Stimulated activated naive CD4-positive, alpha-beta T cell treated with Interleukin-2 at 50 U/mL for 16 hours (primary cell): ENCODE measurements around the gene SMAD2.

ENCODE experiments used
- DNase-seq: peaks from one replicate; lab custom pipeline; 2025; lab: John Stamatoyannopoulos, UW

The SMAD2 gene

DNA sequence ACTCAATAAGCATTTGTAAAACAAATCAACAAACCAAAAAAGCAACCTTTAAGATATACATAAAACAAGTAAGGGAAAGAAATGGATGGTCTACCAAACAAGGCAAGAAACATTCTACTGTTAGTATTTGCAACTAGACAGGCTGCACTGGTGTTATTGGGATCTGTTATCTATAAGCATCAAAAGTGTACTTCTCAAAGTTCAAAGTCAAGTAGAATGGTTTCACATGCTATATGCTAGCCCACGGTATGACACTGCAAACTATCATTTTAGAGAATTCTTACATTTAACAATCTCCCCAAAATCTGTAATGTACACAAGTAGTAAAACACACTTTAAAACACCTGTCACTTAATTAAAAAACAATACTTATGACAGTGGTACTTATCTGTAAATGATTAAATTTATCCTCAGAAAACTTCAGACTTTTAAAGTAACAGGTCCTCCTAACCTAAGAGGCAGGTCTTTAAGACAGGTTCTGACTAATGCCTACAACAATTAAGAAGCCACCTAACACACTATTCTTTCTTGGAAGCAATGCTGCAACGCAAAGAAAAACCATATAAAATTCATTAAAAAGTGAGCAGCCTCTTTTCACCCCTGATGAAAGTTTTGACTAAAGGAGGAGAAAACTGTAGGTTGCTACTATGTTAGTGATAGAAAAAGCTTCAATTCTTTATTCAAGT lies 34.8 kb downstream of the SMAD2 start:
- DNase-seq, result no peak

DNA sequence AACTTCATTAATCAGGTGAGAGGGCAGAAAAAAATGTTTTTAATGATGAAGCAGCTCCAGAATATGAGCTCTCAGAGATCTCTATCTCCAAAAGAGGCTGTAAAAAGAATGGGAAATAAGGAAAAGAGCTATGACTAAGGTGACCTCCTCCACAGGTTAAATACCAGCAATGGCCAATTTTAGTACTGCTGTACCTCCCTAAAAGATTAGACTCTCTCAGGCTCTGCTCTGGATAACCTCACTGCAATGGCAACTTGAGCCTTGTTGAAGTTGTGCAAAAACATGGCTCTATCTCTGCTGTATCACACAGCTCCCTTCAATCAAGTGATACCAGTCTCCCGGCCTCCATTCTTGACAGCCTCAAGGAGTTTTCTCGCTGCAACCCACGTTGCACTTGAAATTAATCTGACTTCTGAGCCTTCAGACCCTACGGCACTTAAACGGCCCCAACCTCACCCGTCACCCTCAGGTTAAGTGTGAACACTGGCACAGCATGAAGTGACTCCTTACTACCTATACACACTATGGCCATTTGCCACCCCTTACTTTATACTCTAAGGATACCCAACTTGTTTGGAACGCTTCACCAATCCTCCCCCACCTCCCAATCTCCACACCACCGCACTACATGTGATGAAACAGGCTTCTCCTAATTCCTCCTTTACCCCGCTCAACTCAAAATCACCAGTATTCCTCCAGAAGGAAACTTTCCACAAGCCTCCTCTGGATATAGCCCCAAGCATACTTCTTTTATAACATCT lies 36.3 kb downstream of the SMAD2 start:
- DNase-seq, result no peak

DNA sequence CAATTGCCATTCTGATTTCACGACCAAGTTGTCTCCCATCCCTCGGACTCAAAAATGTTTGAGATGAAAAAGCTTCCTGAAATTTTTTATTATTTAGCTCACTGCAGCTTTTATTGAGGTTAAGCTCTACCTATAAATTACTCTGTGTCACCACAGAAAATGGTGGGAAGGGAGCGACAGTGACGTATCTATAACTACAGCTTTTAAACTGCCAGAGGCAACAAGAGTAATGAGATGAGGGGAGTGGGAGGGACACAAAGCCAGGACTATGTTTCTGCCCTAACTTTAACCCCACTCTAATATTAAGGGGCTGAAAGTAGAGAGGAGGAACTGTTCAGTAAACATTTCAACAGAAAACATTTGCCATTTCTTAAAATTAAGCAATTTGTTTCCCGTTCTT lies 37.4 kb downstream of the SMAD2 start:
- DNase-seq, result no peak

DNA sequence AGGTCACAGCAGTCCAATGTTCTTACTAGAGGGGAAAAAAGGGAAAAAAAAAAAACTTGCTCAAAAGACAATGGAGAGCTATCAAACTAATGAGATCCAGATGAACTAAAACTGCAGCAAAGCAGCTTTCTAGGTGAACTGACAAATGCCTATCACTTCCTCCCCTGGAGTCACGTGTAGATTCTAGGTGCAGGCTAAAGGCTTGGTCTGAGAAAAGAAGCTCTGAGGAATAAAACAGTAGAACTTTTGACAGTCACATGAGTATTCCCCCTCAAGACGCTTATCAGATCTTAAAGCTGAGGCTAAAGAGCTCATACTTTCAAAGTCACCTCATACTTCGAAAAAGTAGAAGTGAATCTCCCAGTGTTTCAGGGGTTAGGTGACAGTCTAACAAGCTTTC lies 42.3 kb downstream of the SMAD2 start:
- no peak for DNase-seq

DNA sequence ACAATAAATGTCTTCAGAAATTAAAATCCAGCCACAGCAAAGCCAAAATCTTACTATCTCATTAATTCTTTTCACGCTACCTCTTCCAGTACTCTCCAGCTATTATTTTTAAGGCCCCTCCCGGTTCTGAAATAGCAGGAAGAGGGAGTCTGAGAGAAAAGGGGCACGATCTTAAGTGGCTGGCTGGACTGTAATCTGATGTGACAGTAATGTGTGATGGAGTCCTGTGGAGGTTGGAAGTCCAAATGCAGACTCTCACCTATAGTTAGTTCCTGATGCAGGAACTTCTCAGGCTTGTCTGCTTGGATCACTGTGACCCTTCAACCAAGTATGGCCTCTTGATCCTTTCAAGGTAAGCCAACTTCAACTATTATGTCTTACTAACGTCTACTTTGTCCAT lies 43.2 kb downstream of the SMAD2 start:
- DNase-seq, result no peak

DNA sequence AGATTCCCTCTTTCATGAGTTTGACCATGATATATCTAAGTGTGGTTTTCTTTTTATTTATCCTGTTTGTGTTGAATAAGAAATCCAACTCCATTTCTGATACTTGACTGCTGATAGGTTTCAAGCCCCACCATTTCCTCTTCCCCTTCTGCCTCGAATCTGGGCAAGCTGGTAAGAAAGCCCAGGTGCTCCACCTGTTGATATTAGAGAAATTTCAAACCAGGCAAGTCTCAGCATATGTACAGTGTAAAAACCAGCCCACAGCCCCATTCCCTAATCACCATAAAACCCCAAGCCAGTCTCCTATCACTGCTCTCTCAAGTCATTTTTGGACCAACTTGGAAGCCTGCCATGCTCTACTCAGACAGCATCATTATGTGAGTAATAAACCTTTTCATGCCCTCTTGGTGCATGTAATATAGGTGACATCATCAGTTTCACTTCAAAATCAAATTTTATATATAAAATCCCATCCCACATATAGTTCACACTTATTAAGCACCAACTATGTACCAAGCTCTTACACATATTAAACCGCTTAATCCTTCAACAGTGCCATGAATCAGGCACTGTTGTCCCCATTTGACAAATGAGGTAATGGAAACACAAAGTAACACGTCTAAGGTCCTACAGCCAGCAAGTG lies 46.6 kb downstream of the SMAD2 start:
- DNase-seq, result peak; percentile 24

DNA sequence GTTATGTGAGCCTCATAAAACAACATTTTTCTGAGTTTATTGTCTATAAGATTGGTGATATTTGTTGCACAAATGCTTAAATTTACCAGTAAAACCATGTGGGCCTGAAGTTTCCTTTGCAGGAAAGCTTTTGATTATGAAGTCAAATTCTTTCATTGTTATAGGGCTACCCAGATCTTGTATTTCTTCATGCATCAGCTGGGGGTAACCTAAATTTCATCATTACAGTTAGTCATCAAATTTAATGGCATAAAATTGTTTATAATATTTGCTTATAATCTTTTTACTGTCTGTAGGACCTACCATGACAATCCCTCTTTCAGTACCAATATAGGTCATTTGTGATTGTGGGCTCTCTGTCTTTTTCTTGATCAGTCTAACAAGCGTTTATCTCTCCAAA lies 47.8 kb downstream of the SMAD2 start:
- no peak for DNase-seq

DNA sequence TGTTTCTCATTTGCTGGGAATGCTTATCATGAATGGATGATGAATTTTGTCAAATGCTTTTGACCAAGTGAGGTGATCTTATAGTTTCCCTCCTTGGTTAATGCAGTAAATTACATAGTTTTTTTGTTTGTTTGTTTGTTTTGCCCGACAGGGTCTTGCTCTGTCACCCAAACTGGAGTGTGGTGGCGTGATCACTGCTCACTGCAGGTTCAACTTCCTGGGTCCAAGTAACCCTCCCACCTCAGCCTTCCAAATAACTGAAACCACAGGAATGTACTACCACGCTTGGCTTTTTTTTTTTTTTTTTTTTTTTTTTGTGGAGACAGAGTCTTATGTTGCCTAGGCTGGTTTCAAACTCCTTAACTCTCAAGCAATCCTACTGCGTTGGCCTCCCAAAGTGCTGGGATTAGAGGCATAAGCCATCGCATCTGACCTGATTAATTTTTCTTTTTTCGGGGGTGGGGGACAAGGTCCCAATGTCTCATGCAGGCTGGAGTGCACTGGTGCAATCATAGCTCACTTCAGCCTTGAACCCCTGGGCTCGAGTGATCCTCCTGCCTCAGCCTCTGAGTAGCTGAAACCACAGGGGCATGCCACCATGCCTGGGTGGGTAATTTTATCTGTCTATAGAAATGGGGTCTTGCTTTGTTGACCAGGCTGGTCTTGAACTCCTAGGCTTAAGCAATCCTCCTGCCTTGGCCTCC lies 48.6 kb downstream of the SMAD2 start:
- DNase-seq, result no peak

DNA sequence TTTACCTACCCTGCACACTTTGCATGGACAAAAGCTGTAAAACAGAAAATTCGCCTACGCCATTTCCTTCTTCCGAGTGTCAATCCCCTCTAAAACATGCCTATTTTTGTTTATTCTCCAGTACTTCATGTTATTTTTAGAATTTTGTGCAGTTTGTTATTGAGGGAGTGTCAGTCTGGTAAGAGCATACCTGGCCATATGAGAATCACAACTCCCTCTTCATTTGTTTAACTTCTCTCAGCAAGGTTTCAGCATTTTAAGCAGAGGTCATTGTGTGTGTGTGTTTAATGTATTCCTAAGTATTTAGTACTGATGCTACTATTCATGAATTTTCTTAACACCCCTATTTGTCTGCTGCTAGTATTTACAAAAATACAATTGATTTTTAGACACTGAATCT lies 49.4 kb downstream of the SMAD2 start:
- DNase-seq, result no peak

DNA sequence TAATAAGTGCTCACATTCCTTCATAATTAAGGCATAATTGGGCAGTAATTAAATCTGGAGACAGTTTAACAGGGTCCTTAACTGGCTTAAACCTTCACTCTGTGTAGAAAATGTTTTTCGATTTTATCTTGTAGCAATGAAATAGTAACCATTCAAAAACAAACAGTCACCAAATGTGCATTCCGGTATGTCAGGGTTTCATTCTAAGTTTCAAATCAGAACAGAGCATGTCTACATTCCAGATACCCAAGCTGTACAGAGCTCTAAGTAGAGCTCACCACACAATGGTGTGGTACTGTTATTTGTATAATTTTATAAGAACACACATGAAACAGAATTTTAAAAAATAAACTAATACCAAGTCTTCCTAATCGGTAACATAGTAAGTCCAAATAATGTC lies 52.6 kb downstream of the SMAD2 start:
- no peak for DNase-seq

DNA sequence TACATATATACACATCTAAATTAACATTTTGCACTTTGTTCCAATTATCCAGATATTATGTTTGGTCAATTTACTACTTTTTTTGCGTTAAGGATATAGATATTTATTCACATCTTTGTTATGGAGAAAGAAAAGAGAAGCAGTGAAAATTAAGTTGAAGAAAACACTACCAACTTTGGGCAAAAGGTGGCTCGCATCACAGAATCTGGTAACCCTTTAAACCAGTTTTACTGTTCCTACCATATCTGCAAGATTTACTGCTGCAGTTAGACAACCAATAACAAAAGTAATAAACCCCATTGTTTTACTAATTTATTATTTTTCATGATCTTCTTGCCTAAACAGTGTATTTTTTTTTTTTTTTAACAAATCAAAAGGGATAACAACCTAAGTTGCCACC lies 53.6 kb downstream of the SMAD2 start:
- no peak for DNase-seq

DNA sequence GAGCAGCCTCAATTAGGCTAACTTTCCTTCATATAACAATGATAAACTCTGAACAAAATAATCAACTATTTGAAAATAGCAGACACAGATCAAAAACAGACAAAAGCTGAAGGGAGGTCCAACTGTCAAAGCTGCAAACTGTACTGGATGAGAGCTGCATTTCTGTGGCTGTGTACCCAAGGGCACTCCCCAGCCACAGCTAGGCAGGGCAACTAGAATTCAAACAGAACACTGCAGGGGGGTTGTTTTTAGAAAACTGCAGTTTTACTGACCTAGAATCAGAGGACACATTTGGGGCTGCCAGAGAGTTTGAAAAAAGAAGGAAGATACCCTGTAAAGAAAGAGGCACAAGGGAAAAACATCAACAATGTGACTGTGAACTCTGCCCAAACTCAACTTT lies 56.8 kb downstream of the SMAD2 start:
- DNase-seq, result no peak

DNA sequence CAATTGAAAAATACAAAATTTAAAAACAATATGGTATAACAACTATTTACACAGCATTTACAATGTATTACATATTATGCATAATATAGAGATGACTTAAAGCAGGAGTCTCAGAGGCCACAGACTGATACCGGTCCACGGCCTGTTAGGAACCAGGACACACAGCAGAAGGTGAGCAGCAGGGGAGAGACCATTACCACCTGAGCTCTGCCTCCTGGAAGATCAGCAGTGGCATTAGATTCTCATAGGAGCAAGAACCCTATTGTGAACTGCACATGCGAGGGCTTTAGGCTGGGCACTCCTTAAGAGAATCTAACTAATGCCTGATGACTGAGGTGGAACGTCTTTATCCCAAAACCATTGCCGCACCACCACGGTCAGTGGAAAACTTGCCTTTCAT lies 58.0 kb downstream of the SMAD2 start:
- DNase-seq, result no peak

DNA sequence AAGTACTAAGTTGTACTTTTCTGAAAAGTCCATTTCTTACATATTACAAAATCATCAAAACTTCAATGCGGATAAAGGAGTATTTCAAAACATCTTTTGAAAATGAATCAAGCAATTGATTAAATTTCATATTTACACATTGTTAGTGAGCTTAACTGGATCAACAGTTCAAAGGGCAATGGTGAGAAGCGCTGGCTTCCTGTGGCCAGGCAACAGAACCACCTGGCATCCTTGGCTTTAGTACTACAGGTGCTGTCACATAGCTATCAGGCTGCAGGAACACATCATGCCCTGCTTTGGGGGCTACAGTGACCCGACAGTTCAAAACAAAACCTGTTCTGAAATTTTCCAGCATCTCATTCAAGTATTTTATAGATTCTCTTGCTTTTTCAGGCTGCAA lies 59.2 kb downstream of the SMAD2 start:
- DNase-seq, result no peak

DNA sequence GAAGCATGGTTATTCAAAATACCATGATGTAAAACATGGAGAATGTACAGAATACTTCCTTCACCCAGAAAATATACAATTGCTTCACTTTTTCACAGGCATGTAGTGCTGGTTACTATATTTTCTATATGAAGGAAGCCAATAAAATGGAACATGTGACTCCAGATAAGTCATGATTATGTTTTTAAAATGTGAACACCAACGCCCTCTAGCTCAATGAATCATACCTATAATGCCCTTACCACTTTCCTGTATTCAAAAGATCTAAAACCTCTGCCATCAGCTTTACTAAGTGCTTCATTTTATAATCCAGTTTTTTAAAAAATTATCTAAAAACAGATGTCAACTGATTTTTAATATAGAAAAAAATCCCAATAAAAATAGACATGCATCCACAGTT lies 59.9 kb downstream of the SMAD2 start:
- DNase-seq, result no peak

DNA sequence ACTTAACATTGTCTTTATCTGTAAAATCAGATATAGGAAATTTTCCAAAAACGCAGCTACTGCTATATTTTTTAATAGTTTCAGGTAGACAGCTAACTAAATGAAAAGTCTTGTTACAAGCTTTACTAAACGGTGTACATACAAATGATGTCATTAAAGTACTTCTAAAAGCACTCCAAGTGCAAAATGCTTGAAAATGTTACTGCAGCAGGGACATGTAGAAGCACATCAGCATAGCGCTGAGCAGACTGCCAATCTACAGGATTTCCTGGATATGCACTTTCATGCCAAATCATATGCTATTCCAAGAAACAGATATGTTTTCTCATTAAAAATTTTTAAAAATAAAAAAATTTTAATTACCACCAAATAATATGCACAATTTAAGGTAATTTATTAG lies 61.7 kb downstream of the SMAD2 start:
- no peak for DNase-seq

DNA sequence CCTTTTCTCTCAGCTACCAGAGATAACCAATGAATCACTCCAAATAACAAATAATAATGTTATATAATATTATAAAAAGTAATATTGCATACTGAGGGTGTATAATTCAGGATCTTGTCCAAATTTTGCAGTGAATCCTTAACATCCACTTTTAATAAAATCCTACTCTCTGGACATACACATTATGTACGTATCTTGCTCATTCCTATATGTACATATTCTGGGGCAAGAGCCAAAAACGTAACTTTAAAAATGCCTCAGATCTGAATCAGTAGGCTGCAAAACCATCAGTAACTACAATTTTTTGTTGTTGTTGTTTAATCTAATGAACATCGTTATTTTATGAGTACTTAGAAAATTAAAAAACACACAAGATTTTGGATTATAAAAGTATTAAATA lies 65.3 kb downstream of the SMAD2 start:
- DNase-seq, result no peak

DNA sequence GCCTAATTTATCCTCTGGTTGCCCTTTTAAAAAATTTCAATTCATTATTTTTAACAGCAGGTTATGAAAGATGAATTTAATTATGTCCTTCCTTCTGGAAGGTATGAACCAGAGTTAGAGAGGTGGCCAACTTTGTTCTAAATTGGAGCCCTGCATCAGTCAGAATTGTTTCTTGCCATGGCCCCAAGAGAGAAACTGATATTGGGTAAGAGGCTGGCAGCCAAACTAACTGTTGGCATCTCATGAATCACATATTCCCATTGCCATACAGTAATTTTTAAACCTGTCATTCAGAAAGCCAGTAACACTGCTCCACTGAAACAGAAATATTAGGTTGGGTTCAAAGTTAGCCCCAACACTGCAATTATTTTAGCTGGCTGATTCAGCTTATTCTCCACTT lies 67.4 kb downstream of the SMAD2 start:
- DNase-seq, result no peak

DNA sequence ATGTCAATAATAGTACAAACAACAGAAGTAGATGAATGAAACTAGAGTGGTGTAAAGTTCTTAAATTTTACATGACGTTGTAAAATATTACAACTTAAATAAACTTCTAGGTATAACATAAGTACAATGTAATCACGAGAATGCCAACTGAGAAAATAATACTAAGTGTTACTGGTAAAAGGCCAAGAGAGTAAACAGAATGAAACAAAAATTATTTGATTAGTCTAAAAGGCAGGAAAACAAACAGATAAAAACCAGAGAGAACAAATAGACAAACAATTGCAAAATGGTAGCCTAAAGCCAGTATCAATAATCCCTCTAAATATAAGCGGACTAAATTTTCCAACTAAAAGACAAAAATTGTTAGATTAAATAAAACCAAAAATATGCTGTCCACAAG lies 71.9 kb downstream of the SMAD2 start:
- DNase-seq, result no peak

DNA sequence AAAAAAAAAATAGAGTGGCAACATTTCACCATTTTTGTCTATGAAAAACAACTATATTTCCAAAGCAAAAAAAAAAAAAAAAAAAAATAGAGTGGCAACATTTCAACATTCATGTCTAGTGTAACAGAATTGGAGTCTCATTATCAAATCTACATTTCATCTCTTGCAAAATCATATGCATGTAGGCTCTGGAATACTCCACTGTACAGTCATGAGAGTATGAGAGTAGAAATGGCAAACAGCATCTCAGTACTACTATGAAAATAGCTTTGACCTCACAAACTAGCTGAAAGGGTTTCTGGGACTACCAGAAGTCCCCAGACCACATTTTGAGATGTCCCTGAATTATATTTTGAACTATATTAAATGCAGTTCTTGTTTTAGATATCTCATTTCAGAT lies 82.8 kb downstream of the SMAD2 start:
- DNase-seq, result no peak

DNA sequence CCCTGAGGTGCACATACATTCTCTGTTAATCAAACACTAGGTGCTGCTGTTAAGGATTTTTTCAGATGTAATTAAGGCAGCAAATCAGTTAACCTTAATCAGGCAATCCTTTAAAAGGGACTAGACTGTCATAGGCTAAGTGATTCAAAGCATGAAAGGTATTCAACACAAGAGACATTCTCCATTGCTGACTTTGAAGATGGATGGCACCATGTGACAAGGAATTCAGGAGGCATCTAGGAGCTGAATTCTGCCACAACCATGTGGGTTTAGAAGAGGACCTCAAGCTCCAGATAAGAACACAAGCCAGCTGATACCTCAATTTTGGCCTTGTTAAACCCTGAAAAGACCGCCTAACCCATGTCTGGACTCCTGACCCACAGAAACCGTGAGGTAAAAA lies 84.0 kb downstream of the SMAD2 start:
- DNase-seq, result no peak

DNA sequence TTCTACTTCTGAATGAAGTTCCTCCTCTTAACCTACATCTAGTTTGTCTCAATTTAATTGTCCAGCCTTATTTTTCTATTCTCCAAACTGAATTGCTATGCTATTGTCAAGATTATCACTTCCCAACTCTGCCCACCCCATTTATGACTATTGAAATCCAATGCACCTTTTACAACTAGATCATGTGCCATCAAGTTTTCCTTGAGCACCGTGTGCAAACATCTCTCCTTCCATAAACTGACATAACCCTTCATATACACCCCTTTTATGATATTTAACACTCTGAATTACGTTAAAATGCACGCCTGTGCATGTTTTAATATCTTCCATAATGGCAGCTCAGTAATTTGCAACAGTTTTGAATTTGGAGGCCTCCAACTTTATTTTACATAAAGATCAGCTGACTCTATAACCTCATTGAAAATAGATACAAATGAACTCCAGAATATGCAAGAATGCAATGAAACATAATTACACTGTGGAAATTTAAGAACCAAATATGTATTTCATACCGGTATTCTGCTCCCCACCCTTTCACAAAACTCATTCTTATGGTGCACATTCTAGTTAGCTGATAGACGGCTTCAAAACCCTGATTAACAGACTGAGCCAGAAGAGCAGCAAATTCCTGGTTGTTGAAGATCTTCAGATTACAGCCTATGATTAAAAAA lies 85.5 kb downstream of the SMAD2 start:
- DNase-seq, result no peak
